ENCODE results near the gene SEPTIN5. TPM values are rescaled to one million over a fixed set of nuclear protein-coding genes. Genes with fewer than 3 reads are reported as not detected.

SEPTIN5 gene
- total RNA-seq, 2 experiments from 2014 or later, result 0.47 to 0.81 TPM

DNA sequence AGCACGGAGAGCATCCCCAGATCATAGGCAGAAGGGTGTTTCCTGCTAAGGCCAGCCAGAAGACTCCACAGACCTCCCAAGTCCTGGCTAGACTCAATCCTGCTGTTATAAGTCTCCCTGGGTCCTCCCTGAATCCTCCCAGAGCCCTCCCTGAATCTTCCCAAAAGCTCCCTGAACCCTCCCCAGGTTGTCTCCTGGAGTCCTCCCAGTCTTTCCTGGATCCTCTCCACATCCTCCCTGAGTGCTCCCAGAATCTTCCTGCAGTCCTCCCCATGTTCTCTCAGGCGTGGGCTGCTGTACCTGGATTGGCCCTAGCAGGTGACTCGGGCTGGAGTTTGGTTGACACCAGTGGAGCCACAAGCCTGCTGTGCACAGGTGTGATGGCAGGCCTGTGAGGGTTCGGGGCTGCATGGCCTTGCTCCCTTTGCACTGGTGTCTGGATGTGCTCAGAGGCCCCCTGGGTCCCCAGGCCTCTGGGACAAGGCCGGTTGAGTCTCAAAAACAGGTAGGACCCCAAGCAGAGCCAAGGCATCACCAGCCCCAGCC lies 20.6 kb downstream of the SEPTIN5 start:
- no peak overlapping the region for H3K27ac Mint-ChIP-seq
- no peaks in the 10 kb centered on the region for H3K36me3 Mint-ChIP-seq (ENCODE audit: low read depth)
- no peak overlapping the region for H3K4me3 Mint-ChIP-seq
- H3K9me3 Mint-ChIP-seq, result no peaks in the 10 kb centered on the region
- CTCF ChIA-PET, result no interaction called here
- H3K4me1 Mint-ChIP-seq (ENCODE audit: low read depth), result no peaks in the 10 kb centered on the region
- no peaks in the 10 kb centered on the region for H3K27me3 Mint-ChIP-seq (ENCODE audit: low read depth)
- DNase-seq, result no peak
- intact Hi-C loops (cut with micrococcal nuclease), result loop anchor here (5.0 kb wide), 1 partner anchor 157 kb away; no protein-coding TSS in a partner anchor

- no peaks in the 10 kb centered on the region for H3K27me3 Mint-ChIP-seq (ENCODE audit: low read depth)
- no peaks in the 10 kb centered on the region for H3K36me3 Mint-ChIP-seq (ENCODE audit: low read depth)
- no peak for DNase-seq
- no peak overlapping the region for H3K4me3 Mint-ChIP-seq
- CTCF ChIA-PET, result interaction anchor here (0.6 kb wide), 1 partner anchor 96 kb away, joined by 6 read pairs; no protein-coding TSS in a partner anchor
- intact Hi-C loops (cut with micrococcal nuclease), result no loop called here
- no peak overlapping the region for H3K27ac Mint-ChIP-seq
- H3K9me3 Mint-ChIP-seq, result no peaks in the 10 kb centered on the region
- no peaks in the 10 kb centered on the region for H3K4me1 Mint-ChIP-seq (ENCODE audit: low read depth)
These were observed 21.6 kb downstream of the SEPTIN5 start for GRCh38 chr22:19735665-19736510.

DNA sequence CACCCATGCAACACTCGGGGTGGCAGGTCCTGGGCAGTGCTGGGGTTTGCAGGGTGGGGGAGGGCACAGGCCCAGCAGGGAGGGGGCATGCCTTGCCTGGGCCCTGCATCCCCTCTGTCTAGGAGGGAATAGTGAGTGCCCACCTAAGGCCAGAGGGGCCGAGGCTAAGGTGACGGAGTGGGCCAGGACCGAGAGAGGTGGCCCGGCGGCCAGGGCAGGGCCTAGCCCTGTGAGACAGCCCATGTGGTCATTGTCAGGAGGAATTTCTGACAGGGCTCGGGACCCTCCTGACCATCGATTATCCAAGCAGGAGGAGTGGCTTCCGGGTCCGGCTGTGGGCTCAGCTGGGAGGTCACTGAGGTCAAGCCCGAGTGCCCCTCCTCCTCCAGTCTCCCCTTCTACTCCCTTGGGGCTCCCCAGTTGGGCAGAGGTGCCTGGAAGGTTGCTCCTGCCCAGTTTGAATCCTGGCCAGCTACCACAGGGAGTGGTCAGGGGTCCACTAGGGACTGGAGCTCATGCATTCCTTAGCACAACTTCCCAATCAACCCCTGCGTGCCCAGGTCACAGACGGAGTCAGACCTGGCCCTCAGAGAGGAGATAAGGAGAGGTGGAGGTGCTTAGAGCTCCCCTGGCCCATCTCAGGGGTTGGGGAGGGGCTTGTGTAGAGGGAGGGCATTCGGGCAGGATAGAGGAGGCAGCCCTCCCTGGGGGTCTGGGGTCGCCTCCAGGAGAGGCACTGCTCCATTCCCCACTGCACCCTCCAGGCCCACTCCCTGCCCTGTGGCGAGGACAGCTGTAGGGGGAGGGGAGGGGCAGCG lies 23.8 kb downstream of the SEPTIN5 start:
- no peaks in the 10 kb centered on the region for H3K36me3 Mint-ChIP-seq (ENCODE audit: low read depth)
- no peaks in the 10 kb centered on the region for H3K4me1 Mint-ChIP-seq (ENCODE audit: low read depth)
- CTCF ChIA-PET, result no interaction called here

GRCh38 chr22:19738664-19739447 lies 24.6 kb downstream of the SEPTIN5 start:
- no peaks in the 10 kb centered on the region for H3K27me3 Mint-ChIP-seq (ENCODE audit: low read depth)
- no peak for DNase-seq
- CTCF ChIA-PET, result no interaction called here
- intact Hi-C loops (cut with micrococcal nuclease), result no loop called here
- H3K4me3 Mint-ChIP-seq, result no peak overlapping the region
- no peaks in the 10 kb centered on the region for H3K36me3 Mint-ChIP-seq (ENCODE audit: low read depth)
- no peak overlapping the region for H3K27ac Mint-ChIP-seq
- no peaks in the 10 kb centered on the region for H3K4me1 Mint-ChIP-seq (ENCODE audit: low read depth)
- H3K9me3 Mint-ChIP-seq, result no peaks in the 10 kb centered on the region

More for the DNA sequence above, 23.8 kb downstream of the SEPTIN5 start:
- intact Hi-C loops (cut with micrococcal nuclease), result no loop called here
- no peak overlapping the region for H3K27ac Mint-ChIP-seq
- H3K4me3 Mint-ChIP-seq, result no peak overlapping the region
- DNase-seq, result no peak
- H3K27me3 Mint-ChIP-seq (ENCODE audit: low read depth), result no peaks in the 10 kb centered on the region
- no peaks in the 10 kb centered on the region for H3K9me3 Mint-ChIP-seq

- no peak overlapping the region for H3K4me3 Mint-ChIP-seq
- H3K4me1 Mint-ChIP-seq (ENCODE audit: low read depth), result no peaks in the 10 kb centered on the region
- intact Hi-C loops (cut with micrococcal nuclease), result no loop called here
- CTCF ChIA-PET, result no interaction called here
- H3K36me3 Mint-ChIP-seq (ENCODE audit: low read depth), result no peaks in the 10 kb centered on the region
- H3K27ac Mint-ChIP-seq, result no peak overlapping the region
- no peaks in the 10 kb centered on the region for H3K9me3 Mint-ChIP-seq
- no peaks in the 10 kb centered on the region for H3K27me3 Mint-ChIP-seq (ENCODE audit: low read depth)
- no peak for DNase-seq
These were observed 25.2 kb downstream of the SEPTIN5 start for GRCh38 chr22:19739448-19739895.

DNA sequence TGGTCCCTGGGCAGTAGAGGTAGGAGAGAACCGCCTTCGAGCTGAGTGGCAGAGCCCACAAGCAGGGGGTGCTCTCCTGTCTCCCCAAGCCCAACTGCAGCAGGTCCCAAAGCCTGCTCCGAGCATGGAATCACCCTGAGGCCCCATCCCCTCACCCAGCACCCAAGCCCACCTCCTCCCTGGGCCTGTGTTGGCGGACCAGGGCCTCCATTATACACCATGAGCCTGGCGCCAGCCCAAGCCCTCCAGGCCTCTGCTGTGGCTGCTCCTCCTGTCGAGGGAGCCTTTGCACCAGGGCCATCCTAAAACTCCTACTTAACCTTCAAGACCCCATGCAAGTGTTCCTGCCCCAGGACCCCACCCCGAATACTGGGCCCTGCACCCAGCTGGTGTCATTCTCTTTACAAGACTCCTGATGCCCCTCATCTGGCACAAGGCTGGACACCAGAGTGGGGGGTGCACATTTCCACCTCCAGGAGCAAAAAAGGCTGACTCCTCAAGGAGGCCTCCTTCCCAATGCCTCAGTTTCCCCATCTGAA lies 25.7 kb downstream of the SEPTIN5 start:
- intact Hi-C loops (cut with micrococcal nuclease), result no loop called here
- CTCF ChIA-PET, result no interaction called here
- Mint-ChIP-seq H3K9me3 (no peaks in the 10 kb centered on the region), H3K27me3 (ENCODE audit: low read depth) (no peaks in the 10 kb centered on the region), H3K4me1 (ENCODE audit: low read depth) (no peaks in the 10 kb centered on the region), H3K27ac (no peak overlapping the region), H3K36me3 (ENCODE audit: low read depth) (no peaks in the 10 kb centered on the region), H3K4me3 (no peak overlapping the region)
- DNase-seq, result no peak

GRCh38 chr22:19740586-19740985 lies 26.3 kb downstream of the SEPTIN5 start:
- Mint-ChIP-seq H3K27ac (no peak overlapping the region), H3K27me3 (ENCODE audit: low read depth) (no peaks in the 10 kb centered on the region), H3K4me1 (ENCODE audit: low read depth) (no peaks in the 10 kb centered on the region), H3K4me3 (no peak overlapping the region), H3K9me3 (no peaks in the 10 kb centered on the region), H3K36me3 (ENCODE audit: low read depth) (no peaks in the 10 kb centered on the region)
- intact Hi-C loops (cut with micrococcal nuclease), result no loop called here
- DNase-seq, result no peak
- CTCF ChIA-PET, result no interaction called here

GRCh38 chr22:19741053-19741452 lies 26.8 kb downstream of the SEPTIN5 start:
- CTCF ChIA-PET, result interaction anchor here (2.0 kb wide), 1 partner anchor 11 kb away, joined by 11 read pairs; no protein-coding TSS in a partner anchor
- intact Hi-C loops (cut with micrococcal nuclease), result no loop called here
- Mint-ChIP-seq H3K27ac (no peak overlapping the region), H3K4me1 (ENCODE audit: low read depth) (no peaks in the 10 kb centered on the region), H3K27me3 (ENCODE audit: low read depth) (no peaks in the 10 kb centered on the region), H3K9me3 (no peaks in the 10 kb centered on the region), H3K36me3 (ENCODE audit: low read depth) (no peaks in the 10 kb centered on the region), H3K4me3 (no peak overlapping the region)
- no peak for DNase-seq

GRCh38 chr22:19742160-19743066 lies 28.1 kb downstream of the SEPTIN5 start:
- no peaks in the 10 kb centered on the region for H3K9me3 Mint-ChIP-seq
- CTCF ChIA-PET, result interaction anchor here (0.8 to 2.0 kb wide), 2 partner anchors 12 to 168 kb away, joined by 4 to 11 read pairs; no protein-coding TSS in a partner anchor
- no peak overlapping the region for H3K27ac Mint-ChIP-seq
- no peaks in the 10 kb centered on the region for H3K36me3 Mint-ChIP-seq (ENCODE audit: low read depth)
- no peak overlapping the region for H3K4me3 Mint-ChIP-seq
- intact Hi-C loops (cut with micrococcal nuclease), result no loop called here
- no peak for DNase-seq
- no peaks in the 10 kb centered on the region for H3K27me3 Mint-ChIP-seq (ENCODE audit: low read depth)
- H3K4me1 Mint-ChIP-seq (ENCODE audit: low read depth), result no peaks in the 10 kb centered on the region

DNA sequence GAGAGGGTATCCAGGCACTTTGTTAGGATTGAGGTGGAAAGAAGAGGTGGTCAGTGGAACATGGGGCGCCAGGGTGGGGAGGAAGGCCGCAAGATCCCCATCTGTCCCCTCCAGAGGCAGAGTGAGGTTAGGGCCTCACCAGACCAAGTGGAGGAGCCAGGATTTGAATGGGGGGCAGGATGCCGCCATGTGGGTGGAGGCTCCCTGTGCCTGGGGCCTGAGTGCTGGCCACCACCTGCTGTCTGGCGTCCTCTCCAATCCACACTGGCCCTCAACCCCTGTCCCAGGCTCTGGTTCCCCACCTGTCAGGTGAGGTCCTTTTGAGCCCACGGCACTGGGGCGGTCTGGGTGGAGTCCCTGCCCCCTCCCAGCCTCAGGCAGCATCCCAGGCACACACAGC lies 28.8 kb downstream of the SEPTIN5 start:
- H3K4me3 Mint-ChIP-seq, result no peak overlapping the region
- H3K36me3 Mint-ChIP-seq (ENCODE audit: low read depth), result no peaks in the 10 kb centered on the region
- H3K4me1 Mint-ChIP-seq (ENCODE audit: low read depth), result no peaks in the 10 kb centered on the region
- CTCF ChIA-PET, result interaction anchor here (2.0 kb wide), 1 partner anchor 13 kb away, joined by 11 read pairs; no protein-coding TSS in a partner anchor
- no peaks in the 10 kb centered on the region for H3K27me3 Mint-ChIP-seq (ENCODE audit: low read depth)
- H3K9me3 Mint-ChIP-seq, result no peaks in the 10 kb centered on the region
- no peak overlapping the region for H3K27ac Mint-ChIP-seq
- DNase-seq, result no peak
- intact Hi-C loops (cut with micrococcal nuclease), result no loop called here

DNA sequence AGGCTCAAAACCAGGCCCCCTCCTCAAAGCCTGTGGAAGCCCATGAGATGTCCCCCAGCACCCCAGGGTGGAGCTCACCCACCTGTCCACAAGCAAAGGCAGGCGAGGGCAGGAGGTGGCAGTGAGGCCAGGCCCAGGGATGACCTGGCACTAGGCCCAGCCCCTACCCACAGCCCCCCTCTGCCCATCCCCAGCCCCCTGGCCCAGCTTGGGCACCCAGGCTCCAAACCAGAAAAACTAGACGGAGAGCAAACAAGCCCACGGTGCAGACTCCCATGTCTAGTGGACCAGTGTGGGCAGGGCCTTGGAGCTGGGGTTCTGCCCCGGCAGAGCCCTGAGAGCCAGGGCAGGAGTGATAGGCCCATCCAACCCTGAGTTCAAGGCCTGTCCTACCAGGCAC lies 29.3 kb downstream of the SEPTIN5 start:
- no peaks in the 10 kb centered on the region for H3K36me3 Mint-ChIP-seq (ENCODE audit: low read depth)
- intact Hi-C loops (cut with micrococcal nuclease), result no loop called here
- no peaks in the 10 kb centered on the region for H3K4me1 Mint-ChIP-seq (ENCODE audit: low read depth)
- no peak overlapping the region for H3K27ac Mint-ChIP-seq
- CTCF ChIA-PET, result no interaction called here
- no peaks in the 10 kb centered on the region for H3K27me3 Mint-ChIP-seq (ENCODE audit: low read depth)
- H3K9me3 Mint-ChIP-seq, result no peaks in the 10 kb centered on the region
- no peak for DNase-seq
- H3K4me3 Mint-ChIP-seq, result no peak overlapping the region

Measured in activated naive CD4-positive, alpha-beta T cell treated with anti-CD3 and anti-CD28 coated beads for 36 hours (primary cell).